Activated CD4-positive, alpha-beta T cell treated with anti-CD3 and anti-CD28 coated beads for 24 hours (primary cell): ENCODE results near the gene STK39.
"Not testable (repeated sequence)": the region's sequence is repeated elsewhere in the genome, so short reads cannot be mapped to it uniquely, and the experiment has no call there.

Experiments
- DNase-seq, 2 donors: peaks; one replicate each; pipeline ENCODE4 v3.0.0-alpha.2; 2020; ENCODE audit warnings: low read depth in 2 of 2

The STK39 gene

DNA sequence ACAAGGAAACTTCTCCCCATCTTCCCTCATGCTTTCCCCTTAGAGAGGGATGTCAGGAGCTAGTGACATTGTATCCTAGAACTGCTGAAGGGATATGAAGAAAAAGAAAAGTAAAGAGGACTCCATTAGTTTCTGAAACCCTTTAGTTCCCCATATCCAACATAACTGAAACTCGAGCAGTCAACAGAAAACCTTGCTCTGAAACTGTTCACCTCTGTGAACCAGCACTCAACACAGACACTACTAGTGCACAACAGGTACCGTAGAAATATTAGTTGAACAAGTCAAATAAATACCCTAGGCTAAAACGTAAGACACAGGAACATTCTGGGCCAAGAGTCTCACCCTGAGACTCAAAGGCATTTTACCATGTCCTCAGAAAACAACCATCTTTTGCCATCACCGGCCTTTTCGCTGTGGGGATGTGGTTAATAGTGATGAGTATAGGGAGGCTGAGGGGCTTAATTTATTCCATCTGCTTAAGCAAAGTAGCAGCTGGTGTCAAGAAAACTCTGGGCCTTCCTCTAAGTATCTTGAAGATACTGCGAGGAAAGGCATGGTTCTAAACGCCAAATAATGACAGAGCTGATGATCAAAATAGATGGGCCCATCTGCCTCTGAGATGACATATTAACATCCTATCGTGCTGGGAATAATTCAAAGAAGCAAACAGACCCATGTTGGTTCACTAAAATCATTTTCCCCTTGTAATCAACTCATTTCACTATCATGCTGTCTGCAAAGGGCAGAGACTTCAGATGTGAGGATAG, 156.8 kb downstream of the STK39 start:
- DNase-seq = no peak

DNA sequence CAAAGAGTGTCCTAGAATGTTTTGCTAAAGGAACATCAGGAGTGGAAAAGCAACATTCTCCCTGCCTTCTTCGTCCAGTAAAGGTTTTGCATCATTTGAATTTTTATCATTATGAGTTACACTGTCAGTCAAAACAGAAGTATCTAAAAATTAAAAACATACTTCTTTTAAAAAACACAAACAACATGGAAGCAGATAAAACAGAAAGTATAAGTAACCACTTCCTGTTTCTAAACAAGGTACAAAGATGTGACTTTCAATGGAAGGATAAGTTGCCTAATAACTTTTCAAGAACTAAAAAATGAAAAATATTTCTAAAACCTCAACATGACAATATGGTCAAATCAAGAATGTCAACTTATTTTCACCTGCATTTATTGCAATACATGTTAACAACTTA, 158.2 kb downstream of the STK39 start:
- DNase-seq = no peak

DNA sequence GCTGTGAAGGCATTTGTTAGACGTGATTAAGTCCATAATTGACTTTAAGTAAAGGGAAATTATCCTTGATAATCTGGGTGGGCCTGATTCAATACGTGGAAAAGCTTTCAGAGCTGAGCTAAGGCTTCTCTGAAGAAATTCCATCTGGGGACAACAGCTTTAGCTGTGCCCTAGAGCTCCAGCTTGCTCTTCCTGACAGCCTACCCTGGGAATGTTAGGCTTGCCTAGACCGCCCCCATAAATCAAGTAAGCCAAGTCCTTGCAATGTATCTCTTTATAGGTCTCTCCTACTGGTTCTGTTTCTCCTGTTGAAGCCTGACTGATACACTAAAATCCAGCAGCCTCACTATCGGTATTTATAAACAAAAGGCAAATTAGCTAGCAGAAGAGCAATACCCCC, 160.0 kb downstream of the STK39 start:
- DNase-seq = no peak

DNA sequence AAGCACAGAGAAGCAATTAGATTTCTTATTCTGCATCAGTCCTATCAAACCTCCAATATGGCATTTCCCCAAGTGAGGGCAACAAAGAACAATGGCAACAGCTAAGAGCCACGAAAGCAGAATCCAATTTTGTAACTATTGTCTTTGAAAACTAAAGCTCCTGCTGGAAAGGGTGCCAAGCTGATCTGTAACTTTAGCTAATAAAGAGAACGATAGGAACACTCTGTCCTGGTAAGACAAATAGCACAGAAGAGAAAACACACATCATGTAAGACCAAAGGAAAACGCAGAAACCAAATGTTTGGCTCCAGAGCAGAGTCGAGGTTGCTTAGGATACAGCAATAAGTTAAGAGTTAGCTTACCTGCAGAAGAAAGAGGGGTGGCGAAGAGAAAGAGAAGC, 160.5 kb downstream of the STK39 start:
- no peak for DNase-seq

DNA sequence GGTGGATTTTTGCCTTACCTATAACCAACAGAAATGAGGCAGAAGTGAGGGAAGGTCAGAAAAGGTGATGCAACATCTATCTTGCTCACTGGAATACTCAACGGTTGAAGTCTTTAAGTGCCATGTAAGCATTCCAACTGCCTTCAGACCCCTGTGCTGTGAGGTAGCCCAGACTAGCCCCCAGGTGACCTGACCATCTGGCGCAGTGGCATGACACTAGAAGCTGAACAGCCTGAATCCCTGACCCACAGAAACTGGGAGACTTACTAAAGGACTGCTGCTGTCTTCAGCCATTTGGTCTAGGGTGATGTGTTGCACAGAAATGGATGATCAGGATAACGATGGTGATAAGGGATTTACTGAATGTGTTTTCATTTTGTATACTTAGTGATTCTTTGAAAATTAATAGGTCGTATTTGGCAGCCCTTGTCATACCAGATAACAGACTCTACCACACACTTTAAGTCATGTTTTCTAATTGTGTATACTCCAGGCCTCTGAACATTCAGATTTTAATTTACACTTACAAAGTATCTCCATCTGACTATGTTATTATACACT, 161.5 kb downstream of the STK39 start:
- no peak for DNase-seq

DNA sequence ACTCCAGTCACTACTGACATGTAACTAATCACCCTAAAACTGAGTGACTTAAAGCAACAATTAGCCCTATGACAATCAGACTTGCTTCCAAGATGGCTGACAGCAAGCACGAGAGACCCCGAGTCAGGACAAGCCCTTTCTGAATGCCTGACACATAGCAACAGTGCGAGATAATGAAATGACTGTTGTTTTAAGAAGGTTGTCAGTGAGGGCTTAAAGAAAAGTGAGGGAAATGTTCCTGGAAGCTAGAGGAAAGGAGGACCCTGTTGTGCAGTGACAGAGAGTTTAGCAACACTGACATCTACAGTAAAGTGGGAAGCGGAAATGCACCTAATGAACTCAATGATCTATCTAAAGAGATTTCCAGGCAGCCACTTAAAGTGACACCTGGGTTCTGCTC, 163.1 kb downstream of the STK39 start:
- DNase-seq = no peak

DNA sequence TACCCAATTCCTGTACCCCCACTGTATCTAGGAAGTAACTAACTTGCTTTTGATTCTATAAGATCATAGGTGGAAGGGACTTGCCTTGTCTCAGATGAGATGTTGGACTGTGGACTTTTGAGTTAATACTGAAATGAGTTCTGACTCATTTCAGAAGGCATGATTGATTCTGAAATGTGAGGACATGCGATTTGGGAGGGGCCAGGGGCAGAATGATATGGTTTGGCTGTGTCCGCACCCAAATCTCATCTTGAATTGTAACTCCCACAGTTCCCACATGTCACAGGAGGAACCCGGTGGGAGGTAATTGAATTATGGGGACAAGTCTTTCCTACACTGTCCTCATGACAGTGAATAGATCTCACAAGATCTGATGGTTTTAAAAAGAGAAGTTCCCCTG, 165.9 kb downstream of the STK39 start:
- not testable (repeated sequence) for DNase-seq

DNA sequence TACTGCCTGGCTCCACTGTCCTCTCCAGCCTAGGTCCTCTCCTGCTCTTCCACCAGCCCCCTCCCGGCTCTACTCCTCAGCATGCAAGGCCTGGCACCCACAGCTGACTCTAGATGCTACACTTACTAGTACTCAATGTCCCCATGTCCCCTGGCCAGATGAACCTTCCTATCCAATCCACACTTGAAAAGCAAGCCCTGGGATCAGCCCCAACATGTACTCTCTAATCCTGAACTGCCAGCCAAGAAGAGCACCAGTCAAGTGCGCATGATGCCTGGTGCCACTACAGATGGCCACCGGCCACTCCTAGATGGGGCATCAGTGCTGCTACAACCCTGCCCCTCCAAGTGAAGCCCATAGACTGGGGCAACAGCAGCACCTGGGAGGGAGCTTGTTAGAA, 168.2 kb downstream of the STK39 start:
- DNase-seq = no peak

DNA sequence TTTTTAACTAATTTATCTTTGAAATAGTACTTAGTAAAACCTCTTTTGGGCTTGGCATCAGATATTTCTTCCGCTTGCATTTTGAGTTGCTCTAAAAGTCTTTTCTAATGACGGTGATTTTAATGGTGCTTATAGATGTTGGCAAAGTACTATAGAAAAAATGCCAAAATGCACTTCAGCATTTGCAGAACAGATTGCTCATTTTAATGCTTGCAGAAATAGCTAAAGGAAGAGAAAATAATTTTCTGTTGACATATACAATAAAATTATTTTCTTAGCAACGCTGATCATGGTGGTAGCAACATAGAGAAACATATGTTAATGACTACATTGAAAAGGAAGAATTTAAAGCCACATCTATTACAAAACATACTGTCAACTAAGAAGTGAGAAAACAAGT, 170.7 kb downstream of the STK39 start:
- no peak for DNase-seq

DNA sequence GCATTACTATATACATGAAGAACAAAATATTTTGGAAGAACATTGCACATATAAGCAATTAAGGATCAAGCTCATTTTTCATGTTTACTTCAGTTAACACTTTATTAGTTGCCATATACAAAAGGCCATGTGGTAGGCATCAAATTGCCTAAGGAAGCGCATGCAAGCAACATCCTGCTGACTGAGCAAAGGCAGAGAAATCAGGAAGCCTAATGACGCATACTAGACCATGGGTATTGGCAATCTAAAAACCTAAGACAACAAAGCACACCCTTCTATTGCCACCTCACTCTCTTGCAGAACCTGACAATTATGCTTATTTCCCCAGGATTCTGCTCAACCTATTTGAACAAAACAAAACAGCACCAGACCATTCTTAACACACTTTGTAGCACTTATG, 171.9 kb downstream of the STK39 start:
- DNase-seq = no peak

DNA sequence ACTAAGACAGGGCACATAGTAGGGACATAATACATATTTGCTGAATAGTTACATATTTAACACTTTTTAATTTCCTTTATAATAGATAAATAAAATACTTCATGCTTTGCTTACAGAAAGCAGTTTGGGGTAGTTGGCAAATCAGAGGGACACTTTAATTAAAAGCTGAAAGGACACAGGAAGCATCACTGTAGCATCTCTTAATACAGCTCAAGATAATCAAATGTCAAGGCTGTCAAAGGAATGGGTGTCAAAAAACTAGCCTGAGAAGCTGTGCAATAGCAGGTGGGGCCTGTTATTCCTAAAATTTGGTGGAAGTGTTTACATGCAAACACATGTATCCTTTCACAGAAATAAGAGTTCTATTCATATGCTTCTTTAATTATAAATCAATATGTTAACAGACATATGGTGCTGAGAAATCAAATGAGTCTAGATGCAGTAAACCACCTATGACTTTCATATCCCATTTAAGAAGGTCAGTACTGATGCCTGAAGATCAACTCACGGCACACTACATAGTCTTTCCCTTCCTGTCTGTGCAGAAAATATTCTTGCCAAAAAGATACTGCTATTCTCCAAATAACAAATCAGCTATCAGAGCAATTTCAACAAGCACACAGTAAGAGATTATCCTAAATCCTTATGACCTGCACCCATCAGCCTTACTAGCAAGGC, 174.6 kb downstream of the STK39 start:
- DNase-seq = no peak

DNA sequence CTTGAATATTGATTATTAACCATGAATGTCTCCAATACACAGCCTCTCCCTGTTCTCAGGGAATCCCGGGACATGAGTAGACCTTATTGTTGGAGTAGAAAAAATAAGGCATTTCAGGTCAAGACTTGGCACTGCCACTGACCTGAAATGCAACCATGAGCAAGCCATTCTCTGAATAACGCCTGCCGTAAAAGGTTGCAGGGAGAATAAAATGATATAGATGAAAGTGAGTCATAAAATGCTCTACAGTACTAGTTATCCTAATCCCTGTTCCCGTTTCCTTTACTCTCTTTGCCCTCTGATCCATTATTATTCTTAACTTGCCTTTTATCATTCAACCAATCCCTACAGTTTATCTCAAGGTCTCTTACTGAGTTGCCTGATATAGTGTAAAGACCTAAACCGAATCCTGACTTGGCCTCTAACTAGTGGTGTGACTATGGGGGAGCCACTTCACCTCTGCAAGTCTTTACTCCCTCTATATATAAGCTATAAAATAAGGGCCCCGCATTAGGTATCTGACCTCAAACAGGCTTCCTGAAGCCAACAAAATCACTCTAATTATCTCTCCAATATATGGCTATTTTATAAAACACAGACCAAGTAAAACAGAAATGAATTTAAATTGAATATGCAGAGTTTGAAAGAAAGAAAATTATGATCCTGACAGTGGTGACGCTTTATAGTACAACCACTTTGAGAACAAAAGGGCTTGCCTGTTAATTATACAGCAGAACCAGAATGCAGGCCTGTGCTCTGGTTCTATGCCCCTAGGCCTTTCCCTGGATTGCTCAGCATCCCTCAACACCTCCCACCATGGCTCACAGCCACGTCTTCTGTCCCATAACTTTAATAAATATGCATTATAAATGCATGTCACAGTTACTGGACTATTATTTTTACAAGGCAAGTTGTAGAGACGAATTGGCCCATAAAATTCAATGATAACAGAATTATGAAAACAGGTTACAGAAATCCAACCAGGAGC, 183.1 kb downstream of the STK39 start:
- no peak for DNase-seq

DNA sequence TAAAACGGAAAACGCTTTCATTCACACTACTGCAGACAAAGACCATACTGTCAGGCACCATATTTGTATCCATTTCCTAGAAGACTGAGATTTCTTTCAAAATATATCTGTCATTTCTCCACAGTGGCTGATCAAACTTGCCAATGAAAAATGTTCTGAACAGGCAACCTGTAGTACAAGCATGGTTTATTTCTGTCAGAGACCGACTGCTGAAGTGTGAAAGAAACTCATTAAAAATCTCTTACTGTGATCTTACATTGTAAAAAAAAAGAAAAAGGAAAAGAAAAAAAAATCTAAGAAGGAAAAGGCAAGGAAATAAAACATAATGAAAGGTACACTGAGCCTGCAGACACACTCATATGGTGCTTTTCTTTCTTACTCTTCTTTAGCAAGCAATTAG, 184.5 kb downstream of the STK39 start:
- DNase-seq = no peak

DNA sequence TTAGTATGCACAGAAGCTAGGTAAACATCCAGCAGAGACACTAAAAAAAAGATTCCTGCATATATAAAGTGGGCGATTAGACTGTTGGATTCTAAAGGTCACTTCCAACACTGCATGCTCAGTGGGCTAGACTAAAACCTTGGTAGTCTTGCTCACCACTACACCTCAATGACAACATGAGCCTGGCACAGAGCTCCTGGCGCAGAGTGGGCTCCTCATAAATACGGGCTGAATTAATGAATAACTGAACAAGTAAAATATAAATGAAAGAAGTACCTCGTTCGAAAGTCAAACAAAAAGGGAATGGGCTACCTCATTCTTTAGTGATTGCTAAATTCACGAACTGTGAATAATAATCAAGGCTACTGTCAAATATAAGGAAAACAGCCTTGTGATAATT, 185.3 kb downstream of the STK39 start:
- DNase-seq = no peak

DNA sequence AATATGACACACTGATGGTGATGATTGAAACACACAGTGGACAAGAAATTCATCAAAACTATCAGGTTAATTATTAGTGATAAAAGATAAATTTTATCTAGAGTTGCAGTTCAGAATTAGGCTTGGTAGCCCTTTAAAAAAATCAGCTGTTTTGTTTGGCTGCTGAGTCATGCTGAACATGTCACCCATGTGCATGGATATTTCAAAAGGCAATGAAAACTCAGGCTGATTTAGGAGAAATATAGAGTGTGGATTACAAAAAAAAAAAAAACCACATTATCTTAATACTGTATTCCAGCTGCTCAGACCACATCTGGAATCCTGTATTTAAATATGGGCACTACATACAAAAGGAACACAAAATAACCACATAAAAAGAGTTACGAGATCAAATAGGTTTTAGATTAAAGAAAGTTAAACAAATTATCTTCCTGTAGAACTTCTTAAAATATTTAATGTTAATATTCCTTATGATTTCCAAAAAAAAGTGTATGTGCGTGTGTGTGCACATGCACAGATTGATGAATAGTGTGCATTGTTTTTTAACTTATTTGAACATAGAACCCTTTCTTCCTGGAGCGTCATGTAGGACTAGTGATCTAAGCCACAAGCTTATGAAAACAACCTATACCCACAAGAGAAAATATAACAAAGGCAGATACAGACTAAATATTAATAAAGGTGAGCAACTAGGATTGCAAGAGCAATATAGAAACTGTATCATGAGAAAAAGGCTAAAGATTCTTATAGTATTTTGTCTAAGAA, 186.2 kb downstream of the STK39 start:
- no peak for DNase-seq

DNA sequence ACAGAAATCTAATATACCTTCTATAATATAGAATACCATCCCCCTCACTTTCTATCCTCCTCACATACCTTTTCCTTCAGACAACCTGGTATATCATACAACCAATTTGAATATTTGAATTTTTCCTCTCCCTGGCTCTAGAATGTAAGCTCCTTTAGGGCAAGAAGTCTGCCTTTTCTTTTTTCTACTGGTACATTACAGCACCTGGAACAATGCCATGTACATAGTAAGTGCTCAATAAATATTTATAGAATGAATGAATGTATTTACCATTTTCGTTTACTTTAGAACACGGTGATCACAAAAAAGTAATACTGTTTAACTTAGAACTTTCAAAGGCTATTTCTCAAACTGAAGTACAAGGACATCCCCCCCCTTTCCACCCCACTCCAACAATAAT, 187.6 kb downstream of the STK39 start:
- no peak for DNase-seq

DNA sequence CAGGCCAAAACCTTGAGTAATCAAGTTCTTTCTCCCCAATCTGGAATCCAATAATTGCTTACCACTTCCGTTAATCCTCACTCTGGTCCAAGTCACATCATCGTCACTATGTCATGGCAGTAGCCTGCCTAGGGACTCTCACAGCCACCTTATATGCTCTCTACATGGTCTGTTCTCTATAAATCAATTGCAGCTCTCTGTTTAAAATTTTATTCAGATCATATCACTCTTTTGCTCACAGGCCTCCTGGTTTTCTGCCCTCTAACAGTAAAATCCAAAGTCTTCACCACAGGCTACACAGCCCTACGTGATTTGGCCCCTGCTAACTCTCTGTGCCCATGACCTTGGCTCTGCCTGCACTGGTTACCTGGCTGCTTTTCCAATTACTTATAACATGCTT, 188.7 kb downstream of the STK39 start:
- DNase-seq = no peak

DNA sequence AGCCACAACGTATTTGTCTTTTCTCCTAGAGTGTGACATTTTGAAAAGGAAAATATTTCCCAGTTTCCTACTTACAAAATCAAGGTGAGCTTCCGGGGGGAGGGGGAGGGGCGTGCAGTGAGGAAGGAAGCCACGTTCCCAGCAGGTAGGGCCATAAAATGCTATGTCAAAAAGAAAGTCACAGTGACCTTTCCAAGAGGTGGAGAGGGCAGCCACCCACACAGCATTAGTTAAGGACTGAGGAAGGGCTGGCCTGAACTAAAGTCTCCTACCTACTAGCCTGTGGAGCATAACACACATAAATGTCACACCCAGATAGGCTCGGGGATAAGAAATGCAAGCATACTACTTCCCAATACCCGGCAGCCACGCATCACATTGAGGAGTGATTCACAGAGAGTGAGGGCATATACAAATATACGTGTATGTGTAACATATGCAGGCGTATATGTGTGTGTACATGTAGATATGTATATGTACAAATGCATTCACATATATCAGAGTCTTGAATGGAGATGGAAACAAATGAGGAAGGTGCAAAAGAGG, 191.1 kb downstream of the STK39 start:
- DNase-seq = no peak

DNA sequence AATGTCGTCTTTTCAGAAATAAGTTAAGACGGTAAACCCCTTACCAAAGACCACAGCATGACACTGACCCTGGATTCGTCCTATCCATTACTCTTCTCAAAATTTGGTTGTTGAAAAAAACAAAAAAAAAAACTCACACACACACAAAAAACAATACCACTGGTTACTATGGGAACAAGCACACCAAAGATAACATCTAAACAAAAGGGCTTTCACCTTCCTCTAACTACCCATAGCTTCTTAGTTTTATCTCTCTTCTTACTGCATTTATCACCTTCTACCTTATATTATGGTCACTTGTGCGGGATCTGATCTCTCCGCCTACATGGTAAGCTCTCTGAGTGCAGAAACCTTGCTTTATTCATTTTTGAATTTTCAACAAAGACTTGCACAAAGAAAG, 192.7 kb downstream of the STK39 start:
- no peak for DNase-seq

DNA sequence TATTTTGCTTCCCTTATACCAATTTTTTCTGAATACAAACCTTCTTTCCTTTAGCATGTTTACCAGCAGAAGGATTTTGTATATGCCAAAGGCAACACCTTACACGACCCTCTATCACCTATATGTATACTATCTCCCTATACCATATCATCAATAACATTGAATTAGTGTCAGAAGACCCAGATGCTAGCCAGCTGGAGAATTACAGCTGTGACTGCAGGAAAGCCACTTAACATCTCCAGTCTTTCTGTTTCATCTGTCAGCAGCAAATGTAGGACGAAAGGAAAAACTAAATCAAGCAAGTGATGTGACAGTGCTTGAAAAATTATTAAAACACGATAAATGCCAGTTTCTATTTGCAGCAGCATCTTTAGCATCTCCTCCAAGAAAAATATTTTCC, 193.7 kb downstream of the STK39 start:
- DNase-seq = no peak

DNA sequence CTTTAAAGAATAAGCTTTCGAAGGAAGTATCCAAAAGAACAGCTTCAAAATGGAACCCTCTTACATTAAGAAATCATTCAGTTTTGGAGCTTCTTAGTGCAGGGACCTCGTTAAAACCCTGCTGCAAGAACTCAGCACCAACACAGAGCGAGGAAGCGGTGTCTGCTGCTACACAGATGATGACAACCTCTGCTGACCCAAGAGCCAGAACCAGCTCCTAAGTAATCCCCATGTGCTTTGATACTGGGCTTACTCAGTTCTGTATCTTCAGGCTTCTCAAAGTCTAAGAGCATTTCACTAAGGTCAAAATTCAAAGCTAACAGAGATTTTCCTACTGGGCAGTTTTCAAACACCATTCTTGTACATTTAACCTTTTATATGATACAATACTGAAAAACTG, 194.6 kb downstream of the STK39 start:
- DNase-seq = no peak
